ENCODE results near the gene HYDIN.
"Not testable (repeated sequence)": the region's sequence is repeated elsewhere in the genome, so short reads cannot be mapped to it uniquely, and the experiment has no call there.

The HYDIN gene

DNA sequence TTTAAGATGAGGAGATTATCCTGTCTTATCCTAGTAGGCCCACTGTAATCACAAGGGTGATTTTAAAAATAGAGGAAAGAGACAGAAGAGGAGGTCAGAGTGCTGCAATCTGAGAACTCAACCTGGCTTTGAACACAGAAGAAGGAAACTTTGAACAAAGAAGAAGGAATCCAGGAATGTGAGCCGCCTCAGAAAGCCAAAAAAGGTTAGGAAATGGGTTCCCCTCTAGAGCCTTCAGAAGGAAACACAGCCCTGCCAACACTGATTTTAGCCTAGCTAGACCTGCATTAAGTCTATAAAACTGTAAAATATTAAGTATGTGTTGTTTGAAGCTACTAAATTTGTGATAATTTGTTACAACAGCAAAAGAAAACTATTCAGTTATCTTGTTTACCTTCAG is 149.7 kb downstream of the HYDIN start:
- not testable (repeated sequence) for DNase-seq

DNA sequence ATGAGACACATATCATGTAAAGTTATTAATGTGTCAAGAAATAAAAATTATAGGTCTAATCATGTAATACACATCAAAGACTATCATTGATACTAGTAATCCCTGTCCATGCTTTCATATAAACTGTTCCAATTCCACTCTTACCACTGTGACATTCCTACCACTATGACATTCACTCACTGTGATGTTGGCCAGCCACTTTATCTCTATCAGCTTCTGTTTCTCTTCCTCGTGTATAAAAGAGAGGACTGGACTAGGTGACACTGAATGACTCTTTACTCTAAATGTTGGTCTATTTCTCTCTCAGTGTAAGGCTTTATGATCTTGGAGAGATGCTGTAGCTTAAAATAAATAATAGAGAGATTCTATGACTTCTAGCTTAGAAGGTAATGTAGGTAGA is 150.3 kb downstream of the HYDIN start:
- not testable (repeated sequence) for DNase-seq

DNA sequence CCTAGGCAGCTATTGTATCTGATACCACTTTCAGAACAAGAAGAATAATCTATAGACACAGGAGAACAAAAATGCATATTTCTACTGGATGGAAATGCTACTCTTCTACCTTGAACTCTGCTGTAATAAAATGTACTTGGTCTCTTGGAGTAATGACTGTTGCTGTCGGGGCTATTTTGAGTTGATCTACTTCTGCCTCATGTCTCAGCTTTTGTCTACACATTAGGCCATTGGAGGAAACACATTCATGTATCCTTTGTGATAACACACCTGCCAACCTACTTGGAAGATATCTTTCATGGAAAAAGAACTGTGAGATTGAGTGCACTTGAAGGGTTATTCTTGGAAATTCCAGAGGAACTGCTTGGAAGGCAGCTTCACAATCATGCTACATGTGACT is 159.9 kb downstream of the HYDIN start:
- DNase-seq, result not testable (repeated sequence)

DNA sequence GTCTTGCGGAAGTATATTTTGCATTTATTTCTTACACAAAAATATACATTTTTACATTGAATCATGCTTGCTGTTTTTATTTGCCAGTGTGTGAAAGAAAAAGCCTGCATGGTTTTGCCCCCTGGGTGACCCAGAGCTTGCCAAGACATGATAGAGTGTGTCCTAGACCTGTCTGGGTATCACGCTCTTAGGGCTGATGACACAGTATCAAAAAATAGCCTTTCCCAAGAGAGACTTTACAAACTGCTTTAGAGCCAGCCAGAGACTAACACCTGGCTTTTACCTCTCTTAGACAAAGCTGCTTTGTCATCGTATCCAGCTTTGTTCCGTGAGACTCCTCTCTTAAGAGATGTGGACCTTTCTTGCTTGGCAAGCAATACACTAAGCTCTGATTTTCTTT is 160.7 kb downstream of the HYDIN start:
- DNase-seq, result not testable (repeated sequence)

DNA sequence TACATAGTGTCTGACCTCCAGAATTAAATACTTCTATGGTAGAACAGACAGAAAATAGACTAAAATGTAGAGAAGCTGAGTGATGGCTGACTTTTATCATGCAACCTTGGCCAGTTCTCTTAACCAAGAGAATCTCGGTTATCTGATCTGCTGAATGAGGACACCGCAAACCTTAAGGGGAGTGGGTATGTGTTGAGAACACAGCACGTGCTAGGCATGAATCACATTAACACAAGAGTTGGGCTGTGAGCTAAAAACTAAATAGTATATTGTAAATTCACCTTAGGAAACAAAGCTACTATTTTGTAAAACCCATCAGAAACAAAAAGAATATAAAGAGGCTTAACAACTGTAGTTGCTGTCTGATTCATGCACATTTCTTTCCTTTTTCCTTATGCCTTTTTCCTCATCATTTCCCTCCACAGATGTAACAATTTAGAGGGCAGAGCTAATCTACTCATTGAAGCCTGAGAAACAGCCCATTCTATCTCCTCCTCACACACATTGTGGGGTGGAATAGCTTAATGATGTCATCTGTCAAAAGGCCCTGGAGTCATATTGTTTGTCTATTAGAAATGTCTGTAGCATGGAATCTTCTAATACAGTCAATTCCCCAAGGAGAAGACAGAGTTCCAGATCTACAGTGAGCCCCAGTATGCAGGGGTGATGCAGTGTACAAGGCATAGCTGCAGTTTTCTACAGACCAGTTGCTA is 176.5 kb downstream of the HYDIN start:
- DNase-seq, result not testable (repeated sequence)

DNA sequence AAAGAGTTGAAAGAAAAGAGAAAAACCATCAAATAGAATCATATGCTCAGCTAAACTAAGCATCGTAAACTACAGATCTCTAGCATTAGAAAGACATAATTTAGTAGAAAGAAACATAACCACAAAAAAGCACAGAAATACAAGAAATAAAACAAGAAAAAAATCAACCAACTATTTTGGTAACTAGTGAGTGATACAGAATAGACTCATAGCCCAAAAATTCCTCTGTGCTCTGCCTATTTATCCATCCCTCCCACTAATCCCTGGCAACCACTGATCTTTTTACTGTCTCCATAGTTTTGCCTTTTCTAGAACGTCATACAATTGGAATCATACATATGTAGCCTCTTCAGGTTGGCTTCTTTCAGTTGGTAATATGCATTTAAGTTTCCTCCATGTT is 180.2 kb downstream of the HYDIN start:
- not testable (repeated sequence) for DNase-seq

DNA sequence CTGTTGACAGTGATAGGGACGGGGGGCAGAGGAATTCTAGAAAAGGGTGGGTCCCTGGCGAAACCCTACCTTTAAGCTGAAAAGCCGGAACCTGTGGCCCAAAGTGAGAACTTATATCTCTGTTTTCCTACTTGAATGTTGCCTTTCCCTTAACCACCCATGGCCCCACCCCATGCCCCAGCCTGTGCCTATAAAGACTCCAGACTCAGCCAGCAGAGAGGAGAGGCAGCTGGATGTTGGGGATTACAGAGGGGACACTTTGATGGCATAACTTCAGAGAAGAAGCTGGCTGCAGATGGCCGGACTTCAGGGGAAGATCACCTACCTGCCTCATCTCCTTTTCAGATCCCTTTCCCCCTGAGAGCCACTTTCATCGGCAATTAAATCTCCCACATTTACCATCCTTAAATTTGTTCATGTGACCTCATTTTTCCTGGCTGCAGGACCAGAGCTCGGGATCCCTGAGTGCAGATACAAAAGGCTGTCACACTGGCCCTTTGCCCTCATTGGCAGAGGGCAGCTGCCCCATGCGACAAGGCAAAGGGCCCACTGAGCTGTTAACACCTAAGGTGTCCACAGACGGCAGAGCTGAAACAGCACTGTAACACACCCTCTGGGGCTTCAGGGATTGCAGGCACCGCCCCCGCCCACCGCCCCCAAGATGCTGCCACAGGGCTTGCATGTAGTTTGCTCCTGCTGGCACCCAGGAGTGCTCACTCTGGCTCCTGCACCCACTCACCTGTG is 191.0 kb downstream of the HYDIN start:
- DNase-seq, result not testable (repeated sequence)

DNA sequence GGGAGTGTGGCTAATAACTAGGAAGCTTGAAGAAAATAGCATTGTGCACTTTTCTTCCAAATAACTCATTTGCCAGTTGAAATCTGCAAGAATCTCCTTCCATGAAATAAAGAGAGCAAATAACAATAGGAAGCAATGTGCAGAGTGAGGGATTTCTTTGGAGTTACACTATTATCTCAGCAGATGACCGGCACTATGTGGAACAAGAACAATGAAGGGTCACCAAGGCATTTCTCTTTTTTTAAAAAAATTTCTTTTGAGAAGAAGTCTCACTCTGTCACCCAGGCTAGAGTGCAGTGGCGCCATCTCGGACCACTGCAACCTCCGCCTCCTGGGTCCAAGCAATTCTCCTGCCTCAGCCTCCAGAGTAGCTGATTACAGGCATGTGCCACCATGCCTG is 192.1 kb downstream of the HYDIN start:
- not testable (repeated sequence) for DNase-seq

DNA sequence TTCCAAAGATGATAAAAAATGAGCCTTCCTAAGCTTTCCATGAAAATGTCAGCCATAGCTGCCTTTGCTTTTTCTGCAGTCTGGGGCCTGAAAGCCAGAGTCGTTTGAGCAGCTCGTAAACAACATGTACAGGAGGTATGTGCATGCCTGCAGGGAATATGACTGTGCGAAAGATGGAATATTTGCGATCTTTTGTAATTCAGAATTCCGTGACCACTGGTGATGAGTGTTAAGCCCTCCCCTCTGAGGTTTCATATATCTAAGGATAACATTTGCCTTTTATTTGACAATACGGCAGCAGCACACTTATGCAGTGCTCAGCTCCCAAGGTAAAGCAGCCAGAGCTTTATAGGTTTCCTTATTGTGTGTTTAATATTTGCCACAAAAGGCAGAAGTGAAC is 192.5 kb downstream of the HYDIN start:
- not testable (repeated sequence) for DNase-seq

DNA sequence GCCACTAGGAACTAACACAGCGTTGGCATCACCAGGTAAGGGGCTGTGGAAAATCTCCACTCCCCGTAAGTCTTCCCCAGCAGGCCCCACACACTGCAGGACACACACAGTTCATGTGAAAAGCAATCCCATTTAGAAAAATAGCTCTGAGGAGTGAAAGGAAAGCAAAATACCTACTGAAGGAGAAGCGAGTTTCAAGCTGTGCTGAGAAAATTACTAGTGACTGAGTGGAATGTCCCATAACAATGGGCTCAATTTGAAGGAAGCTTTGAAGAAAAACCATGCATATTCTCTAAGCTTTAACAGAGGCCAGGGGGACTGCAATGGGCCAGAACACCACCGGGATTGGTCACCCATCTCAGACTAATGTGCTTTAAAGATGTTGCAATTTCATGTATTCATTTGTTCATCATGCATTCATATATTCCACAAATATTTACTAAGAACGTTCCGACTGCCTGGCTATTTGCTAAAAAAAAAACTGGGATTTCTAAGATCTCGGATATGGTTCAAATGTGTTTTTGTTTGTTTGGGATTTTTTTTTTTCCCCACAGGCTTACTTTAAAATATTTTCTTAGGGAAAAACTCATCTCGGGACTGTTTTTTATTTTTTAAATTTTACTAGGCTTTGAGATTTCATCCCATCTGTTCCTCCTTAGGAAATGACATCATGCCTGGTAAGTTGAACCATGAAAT is 202.3 kb downstream of the HYDIN start:
- DNase-seq, result not testable (repeated sequence)

DNA sequence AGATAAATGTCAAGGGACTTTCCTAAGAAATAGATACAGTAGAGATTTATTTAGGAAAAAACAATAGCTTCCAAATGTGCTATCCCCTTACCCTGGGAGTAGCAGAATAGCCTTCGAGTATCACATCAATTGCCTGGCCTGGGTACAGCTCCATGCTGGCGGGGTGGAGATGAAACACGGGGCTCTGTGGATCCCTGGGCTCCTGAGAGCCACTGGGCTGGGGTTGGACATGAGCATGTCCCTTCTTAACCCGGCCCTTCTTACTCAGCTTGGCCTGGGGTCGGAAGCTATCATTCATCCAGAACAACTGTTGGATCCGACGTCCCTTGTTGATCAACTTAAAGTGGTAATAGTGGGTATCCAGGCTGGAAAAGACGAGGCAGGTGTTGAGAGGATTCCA is 203.0 kb downstream of the HYDIN start:
- DNase-seq, result not testable (repeated sequence)

DNA sequence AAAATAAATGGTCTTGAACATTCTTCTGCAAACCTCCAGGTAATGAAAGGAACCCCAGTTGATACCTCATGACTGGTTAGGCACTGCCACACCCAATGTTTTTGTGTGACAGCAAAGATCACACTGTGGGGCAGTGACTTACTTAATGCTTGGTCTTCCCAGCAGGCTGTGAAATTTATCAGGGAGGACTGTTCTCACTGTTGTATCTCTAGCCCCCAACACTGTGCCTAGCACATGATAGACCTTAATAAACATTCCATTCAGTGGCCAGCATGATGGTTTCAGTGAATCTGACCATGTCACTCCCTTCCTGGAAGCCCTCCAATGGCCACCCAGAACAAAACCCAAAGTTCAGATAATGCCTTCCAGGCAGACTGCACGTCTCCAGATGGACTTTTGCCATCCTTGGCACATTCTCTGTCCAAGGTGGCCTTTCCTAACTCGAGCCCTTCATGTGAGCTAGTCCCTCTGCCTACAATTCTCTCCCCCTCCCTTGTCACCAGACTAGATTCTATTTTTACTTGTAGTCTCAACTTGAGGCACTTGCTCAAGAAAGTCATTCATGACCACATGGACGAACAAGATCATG is 206.6 kb downstream of the HYDIN start:
- not testable (repeated sequence) for DNase-seq

DNA sequence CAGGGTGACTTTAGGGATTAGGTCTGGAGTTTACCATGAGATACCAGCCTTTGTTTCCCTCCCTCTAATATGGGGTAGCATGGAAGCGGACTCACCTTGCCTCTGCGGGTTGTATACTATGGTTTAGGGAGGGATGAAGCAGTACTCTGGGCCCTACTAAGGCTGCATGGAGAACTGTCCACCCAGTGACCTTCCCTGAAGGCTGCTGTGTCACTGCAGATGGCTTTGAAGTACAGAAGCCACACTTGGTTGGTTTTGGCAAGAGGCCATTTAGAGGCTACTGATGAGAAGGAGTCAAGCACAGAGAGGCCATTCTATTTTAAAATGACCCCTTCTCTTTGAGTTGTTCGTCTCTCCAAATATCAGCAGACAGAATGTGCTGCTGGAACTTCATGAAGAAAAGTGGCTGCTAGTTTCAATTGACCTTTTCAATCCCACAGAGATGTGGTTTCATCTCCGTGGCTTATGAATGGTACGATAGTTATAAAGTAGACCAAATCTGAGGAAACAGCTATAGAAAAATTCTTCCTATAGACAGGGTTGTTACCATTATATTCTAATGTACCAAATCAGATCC is 208.5 kb downstream of the HYDIN start:
- not testable (repeated sequence) for DNase-seq

DNA sequence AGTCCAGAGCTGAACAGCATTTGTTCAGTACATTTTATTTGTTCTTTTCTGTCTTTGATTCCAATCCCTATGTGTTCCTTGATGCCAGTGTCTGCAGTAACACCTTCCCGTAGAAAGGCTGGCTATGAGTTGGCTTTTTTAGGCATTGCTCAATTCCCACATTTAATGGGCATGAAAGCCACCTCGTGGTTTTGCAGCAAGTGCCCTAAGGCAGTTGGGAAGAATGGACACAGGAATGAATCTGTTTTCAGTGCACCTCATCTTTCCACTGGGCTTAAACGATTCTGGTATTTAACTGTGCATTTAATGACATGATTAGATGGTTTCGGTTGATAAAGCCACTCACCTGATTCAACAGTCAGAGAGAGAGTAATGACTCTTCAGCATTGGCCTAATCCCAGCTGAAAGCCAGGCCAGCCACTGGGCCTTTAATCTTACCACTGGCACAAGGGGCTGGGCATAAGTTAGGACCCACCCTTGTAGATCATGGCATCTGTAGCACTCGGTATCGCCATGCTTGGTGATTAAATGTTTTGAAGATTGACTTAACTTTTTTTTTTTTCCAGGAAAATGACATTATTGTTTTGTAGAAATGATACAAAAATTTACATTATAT is 211.3 kb downstream of the HYDIN start:
- not testable (repeated sequence) for DNase-seq

DNA sequence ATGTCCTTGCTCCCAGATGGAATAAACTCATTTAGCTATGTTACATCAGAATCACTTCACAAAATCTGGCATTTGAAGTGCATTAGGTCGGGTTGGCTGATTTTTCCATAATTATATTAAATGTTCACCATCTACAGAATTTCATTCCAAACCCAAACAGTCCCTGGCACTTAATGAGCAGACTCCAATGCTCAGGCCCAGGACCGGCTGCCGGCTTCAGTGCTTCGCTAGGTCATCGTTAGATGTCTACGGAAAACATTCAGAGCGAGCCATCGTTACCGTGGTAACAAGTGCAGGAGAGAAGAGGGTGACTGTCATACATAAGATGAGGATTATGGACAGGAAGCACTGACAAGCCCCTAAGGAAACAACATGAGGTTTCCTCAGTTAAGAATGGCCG is 215.1 kb downstream of the HYDIN start:
- not testable (repeated sequence) for DNase-seq

DNA sequence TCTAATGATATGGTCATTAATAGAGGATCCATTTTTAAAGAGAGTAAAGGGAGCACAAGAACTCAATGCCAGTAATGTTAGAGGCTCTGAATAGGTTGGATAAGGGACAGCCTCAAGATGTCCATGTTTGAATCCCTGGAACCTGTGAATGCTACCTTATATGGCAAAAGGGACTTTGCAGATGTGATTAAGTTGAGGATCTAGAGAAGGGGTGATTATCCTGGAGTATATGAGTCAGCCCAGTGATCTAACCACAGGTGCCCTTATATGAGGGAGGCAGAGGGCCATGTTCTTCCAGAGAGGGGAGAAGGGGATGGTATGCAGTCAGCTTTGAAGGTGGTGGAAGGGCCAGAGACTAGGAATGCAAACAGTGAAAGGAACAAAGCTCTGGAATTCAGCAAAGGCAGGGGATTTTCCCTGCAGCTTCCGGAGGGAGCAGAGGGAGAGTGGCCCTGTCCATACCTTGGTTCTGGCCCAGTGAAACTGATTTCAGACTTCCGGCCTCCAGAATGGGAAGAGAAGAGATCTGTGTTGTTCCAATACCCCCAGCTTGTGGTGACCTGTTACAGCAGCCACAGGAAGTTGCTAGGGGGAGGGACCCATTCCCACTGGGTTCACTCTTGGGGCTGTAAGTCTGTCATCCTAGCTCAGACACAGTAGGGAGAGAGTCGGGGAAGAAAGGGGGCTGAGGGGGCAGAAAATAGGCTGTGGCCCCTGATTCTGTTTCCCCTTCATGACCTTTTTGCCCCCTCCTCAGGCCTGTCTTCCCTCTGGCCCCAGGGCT is 220.9 kb downstream of the HYDIN start:
- DNase-seq, result not testable (repeated sequence)

DNA sequence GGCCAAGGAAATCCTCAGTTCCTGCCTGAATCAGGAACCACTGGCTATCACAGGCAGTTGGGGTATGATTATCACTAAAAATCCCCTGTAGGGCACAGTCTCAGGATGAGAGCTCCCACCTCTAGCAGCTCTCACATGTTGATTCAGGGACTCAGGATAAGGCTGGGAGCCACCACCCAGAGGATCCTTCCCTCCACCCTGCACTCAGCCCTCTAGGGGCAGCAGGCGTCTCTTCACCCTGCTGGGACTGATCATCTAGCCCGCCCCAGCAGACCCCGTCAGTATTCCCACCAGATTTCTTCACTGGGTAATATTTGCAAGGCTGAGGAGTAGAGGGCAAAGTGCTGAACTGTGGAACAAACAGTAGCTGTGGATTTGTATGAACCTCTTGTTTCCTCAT is 224.0 kb downstream of the HYDIN start:
- not testable (repeated sequence) for DNase-seq

DNA sequence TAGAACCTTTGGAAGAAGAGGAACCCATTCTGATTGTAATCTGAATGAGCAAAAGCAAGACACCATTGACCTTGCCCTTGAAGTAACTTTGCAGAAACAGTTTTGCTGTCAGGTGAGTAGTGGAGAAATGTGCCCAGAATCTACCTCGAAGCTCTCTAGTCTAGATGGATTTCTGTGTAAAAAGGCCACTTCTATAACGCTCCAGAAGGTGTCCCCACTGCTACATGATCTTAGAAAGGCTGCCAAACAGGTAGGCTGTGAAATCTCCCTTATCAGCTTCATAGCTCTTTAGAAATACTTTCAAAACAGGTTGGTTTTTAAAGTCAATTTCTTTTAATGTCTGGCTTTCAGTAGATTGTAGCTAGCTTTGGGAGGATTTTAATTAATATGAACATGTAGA is 230.8 kb downstream of the HYDIN start:
- peak; percentile 4 for DNase-seq

DNA sequence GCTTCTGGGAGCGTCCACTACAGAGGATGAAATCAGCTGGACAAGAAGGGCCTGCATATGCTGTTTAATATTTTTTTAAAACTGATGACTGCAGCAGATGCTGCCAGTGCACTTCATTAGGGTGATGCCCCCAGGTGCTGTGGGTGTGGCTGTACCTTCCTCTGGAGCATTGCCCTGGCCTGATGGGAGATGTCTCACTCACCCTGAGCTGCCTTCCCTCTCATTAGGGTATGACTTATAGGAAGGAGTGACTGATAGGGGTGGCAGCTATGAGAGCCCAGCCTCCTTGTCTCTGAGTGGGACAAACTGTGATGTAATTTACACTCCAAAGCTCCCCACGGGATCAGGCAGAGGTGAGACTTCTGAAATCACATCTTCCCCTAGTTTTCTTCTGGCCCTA is 234.7 kb downstream of the HYDIN start:
- DNase-seq, result not testable (repeated sequence)

DNA sequence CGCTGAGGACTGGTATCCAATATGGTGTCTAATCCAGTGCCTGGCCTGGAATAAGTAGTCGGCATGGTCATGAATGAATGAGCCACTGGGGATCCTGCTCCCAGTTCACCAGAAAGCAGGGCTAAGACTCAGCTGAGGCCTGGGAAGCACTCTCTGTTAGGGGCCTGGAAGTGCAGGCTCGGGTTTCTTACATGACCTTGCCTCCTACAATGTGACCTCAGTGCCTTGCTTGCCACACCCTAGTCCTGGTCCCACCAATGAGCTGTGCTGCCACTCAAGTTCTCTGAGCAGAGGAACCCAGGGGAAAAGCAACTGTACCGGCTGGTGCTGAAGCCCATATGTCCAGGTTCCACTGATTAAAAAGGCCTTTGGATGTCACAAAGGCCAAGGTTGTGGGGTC is 238.0 kb downstream of the HYDIN start:
- not testable (repeated sequence) for DNase-seq

DNA sequence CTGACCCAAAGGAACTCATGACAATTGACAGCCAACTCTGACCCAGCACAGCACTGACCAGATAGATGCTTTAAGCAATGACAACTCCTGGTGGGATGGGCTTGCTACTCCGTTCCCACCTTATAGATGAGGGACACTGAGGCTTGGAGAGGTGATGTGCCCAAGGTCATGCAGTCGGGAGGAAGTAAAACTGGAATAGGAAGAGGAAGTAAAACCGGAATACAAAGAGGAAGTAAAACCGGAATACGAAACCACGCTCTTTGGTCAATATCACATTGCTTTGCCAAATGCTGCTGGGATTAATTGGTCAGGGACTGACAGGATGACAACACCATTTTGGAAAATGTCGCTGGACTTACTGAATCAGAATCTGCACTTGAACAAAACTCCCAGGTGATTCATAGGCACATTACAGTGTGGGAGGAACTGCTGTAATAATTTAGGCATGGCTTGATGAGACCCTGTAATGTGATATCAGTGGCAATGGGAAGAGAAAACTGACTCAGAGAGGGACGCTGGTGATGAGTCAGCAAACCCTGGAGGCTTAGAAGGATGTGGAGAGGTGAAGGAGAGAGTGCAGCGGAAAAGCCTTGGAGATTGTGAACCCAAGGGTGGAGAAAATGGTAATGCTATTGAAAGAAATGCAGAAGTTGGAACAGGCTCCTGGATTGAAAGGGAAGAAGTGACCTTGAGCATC is 243.4 kb downstream of the HYDIN start:
- DNase-seq, result not testable (repeated sequence)
